PC-9 (cell line): ENCODE data around the gene RAB40C.

Source experiments
- EZH2 ChIP-seq: fragments of 200-600 bp; sonication (generic); IDR thresholded peaks from 2 replicates; pipeline ENCODE4 v1.8.0; 2017; ENCODE audit warnings: antibody characterized with exemption, low read depth
- TF ChIP-seq, protein P1 (sequence below): fragments of 200-600 bp; sonication (generic); conservative IDR thresholded peaks from 2 replicates; pipeline ENCODE4 v1.6.1; 2017; ENCODE audit warnings: mixed run types, antibody characterized with exemption, mild to moderate bottlenecking, moderate library complexity

DNA sequence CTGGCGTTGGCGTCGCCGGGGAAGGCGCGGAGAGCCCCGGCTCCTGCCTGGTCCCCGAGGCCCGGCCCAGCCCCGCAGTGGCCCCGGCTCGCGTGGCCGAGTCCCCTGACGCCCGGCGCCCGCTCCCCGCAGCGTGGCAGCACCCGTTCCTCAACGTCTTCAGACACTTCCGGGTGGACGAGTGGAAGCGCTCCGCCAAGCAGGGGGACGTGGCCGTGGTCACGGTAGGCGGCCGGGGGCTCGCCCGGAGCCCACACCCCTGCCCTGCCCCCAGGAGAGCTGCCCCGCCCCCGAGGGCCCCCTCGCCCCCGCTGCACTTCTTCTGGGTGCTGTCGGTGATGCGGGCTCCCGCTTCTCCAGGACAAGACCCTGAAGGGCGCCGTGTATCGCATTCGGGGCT, 59.8 kb downstream of the RAB40C start:
- TF ChIP-seq, protein P1, sequence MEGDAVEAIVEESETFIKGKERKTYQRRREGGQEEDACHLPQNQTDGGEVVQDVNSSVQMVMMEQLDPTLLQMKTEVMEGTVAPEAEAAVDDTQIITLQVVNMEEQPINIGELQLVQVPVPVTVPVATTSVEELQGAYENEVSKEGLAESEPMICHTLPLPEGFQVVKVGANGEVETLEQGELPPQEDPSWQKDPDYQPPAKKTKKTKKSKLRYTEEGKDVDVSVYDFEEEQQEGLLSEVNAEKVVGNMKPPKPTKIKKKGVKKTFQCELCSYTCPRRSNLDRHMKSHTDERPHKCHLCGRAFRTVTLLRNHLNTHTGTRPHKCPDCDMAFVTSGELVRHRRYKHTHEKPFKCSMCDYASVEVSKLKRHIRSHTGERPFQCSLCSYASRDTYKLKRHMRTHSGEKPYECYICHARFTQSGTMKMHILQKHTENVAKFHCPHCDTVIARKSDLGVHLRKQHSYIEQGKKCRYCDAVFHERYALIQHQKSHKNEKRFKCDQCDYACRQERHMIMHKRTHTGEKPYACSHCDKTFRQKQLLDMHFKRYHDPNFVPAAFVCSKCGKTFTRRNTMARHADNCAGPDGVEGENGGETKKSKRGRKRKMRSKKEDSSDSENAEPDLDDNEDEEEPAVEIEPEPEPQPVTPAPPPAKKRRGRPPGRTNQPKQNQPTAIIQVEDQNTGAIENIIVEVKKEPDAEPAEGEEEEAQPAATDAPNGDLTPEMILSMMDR: no peak
- TF ChIP-seq EZH2: no peak
